Measurements from ENCODE around the gene HIGD2A.

Gene HIGD2A

GRCh38 chr5:176394881-176395675 is 6.5 kb downstream of the HIGD2A start:
- no peak overlapping the region for H3K4me3 ChIP-seq (ENCODE audit: low read depth, low read length)
- no peak for TF ChIP-seq CTCF (IDR thresholded peaks at IDR 0.05; ENCODE audit: borderline replicate concordance, insufficient read depth, low read depth, low read length)

DNA sequence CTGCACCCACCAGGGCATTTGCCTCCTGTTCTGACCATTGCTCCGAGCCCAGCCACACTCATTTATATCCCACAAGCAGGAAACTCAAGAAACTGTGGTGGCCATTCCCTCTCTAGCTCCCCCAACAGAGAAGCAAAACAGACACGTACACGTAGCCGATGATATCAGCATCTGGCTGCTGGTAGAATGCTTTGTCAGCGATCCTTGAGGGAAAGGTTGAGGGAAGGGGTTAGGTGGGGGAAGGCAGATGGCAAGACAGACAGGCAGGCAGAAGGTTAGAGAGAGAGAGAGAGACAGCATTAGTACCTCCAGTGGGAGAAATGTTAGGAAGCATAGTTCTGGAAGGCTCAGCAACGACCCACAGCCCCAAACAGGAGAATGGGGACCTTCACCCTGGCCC is 7.8 kb downstream of the HIGD2A start:
- no peak for TF ChIP-seq CTCF (IDR thresholded peaks at IDR 0.05; ENCODE audit: borderline replicate concordance, insufficient read depth, low read depth, low read length)

DNA sequence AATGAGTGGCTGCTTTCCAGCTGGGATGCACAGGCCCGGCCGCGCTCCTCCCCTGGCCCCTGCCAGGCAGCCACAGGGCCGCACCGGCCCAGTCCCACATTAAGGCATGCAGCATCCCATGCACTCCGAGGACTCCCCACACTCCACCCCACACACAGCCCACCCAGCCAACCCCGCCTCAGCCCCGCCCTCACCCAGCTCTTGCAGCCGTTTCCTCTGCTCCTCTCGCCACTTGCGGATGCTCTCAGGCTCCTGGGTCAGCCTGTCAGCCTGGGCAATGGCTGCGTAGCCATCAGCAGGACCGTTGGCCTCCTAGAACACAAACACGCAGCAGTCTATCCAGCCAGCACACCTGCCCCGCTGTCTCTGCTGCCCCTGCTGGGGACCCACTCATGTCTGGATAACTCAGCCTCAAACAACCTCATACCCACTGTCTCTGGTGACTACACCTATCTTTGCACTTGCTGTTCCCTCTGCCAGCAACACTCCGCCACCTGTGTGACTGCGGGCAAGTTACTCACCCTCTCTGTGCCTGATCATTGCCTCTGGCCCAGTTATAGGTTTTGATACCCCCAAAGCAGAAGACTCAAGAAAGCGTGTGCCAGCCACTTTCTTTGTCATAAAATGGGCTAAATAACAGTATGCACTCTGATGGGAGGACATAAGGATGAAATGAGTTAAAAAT is 9.3 kb downstream of the HIGD2A start:
- no peak for TF ChIP-seq CTCF (IDR thresholded peaks at IDR 0.05; ENCODE audit: borderline replicate concordance, insufficient read depth, low read depth, low read length)
- no peak overlapping the region for H3K4me3 ChIP-seq (ENCODE audit: low read depth, low read length)

More for the DNA sequence above, 7.8 kb downstream of the HIGD2A start:
- H3K4me3 ChIP-seq (ENCODE audit: low read depth, low read length): no peak overlapping the region

GRCh38 chr5:176400382-176401156 is 12.0 kb downstream of the HIGD2A start:
- TF ChIP-seq CTCF (IDR thresholded peaks at IDR 0.05; ENCODE audit: borderline replicate concordance, insufficient read depth, low read depth, low read length): no peak
- no peak overlapping the region for H3K4me3 ChIP-seq (ENCODE audit: low read depth, low read length)

DNA sequence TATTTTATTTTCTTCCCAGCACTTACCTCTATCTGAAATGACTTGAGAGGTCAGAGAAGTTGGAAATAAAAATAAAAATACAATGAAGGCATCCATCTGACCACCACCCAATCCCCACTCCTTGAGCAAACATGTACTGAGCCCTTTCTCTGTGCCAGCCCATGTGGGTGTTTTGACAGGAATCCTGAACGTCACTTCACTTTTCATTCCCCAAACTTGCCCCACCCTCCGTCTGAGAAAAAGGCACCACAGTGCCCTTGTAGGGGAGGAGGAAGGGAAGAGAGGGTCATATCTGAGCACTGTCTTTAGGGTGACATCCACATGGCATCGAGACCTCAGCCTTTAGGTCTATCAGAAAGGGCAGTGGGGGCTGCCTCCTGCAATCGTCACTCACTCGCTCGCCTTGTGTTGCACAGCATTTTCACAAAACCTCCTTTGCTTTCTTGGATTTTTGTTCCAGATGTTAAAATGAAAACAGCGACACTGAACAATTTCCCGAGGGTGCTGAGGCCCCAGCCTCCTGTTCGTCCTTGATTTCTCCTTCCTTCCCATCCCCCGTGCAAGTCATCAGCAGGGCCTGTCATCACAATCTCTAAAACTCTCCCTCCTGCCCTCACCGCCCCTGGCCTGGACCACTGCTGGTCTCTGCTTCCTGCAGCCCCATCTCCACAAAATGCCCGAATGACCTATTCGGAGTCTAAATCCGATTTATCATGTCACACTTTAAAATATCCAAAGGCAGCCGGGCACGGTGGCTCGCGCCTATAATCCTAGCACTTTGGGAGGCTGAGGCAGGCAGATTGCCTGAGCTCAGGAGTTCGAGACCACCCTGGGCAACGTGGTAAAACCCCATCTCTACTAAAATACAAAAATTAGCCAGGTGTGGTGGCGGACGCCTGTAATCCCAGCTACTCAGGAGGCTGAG is 13.0 kb downstream of the HIGD2A start:
- H3K4me3 ChIP-seq (ENCODE audit: low read depth, low read length): no peak overlapping the region
- no peak for TF ChIP-seq CTCF (IDR thresholded peaks at IDR 0.05; ENCODE audit: borderline replicate concordance, insufficient read depth, low read depth, low read length)

DNA sequence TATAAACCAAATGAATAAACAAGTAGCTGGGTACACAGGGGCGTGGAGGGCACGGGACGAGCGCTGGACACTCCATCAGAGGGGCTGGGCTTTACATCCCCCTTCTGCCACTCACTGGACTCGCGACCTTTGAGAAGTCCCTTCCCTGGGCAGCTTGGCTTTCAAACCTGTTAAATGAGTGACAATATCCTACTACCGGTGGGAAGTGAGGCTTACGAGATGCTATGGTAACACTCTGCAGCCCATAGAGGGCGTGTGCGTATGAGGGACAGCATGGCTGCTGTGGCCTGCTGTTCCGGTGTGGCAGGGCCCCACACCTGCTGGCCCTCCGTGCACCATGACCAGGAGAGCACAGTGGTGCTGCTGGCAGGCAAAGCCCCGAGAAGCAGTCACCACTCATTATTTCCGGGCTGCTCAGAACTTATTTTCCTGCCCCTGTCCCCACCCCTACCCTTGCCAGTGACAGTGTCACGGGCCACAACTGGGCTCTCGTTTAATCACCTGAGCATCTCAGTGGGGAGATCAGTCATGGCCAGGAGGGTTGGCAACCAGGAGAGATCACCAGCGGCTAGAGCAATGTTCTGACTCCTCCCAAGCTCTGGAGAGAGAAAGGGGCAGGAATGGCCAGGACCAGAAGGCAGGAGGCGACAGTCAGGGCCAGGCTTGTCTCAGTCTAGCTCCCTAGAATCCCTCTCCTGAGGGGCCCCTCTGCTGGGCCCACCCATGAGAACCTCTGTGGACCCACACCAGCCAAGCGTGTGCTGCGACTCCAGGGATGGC is 17.3 kb downstream of the HIGD2A start:
- TF ChIP-seq CTCF (IDR thresholded peaks at IDR 0.05; ENCODE audit: borderline replicate concordance, insufficient read depth, low read depth, low read length): no peak
- H3K4me3 ChIP-seq (ENCODE audit: low read depth, low read length): no peak overlapping the region
